Brain microvascular endothelial cell (primary cell): ENCODE measurements around the gene CDK4.

Experiments
- DNase-seq: peaks from one replicate; pipeline ENCODE4 v3.0.0-alpha.2; 2020
- H3K27ac ChIP-seq: fragments of 250-450 bp; sonication (Bioruptor Pico); 2 replicates; pipeline ENCODE4 v1.5.1; 2020; ENCODE audit warnings: mild to moderate bottlenecking, moderate library complexity
- H3K27me3 ChIP-seq: fragments of 250-450 bp; sonication (Bioruptor Pico); replicated peaks from 2 replicates; pipeline ENCODE4 v1.5.1; 2020; ENCODE audit warnings: mild to moderate bottlenecking
- H3K36me3 ChIP-seq: fragments of 250-450 bp; sonication (Bioruptor Pico); replicated peaks from 2 replicates; pipeline ENCODE4 v1.5.1; 2020; ENCODE audit warnings: mild to moderate bottlenecking
- H3K4me3 ChIP-seq: 2 replicates; pipeline ENCODE4 v1.5.1; 2011; ENCODE audit warnings: low read depth, mild to moderate bottlenecking, control low read depth, low read length, moderate library complexity
- CTCF ChIP-seq: IDR thresholded peaks from 2 replicates; pipeline ENCODE4 v1.5.1; 2011; ENCODE audit warnings: low read depth, mild to moderate bottlenecking, moderate library complexity, low read length, control low read depth, inconsistent platforms; ENCODE audit errors: missing control alignments
- in situ Hi-C: cut with HindIII; loops from 2 replicates; pipeline ENCODE4 v1.10.0; 2017; ENCODE audit warnings: low sequenced_read_pairs, low pct_ligation_motif_present

CDK4 gene

GRCh38 chr12:57733928-57734327 lies 18.2 kb downstream of the CDK4 start:
- Histone ChIP-seq H3K4me3 (no peak overlapping the region), H3K27me3 (peaks cover 27% of the 10 kb centered on the region), H3K36me3 (no peaks in the 10 kb centered on the region), H3K27ac (no peak overlapping the region)
- no peak for DNase-seq
- no peak for TF ChIP-seq CTCF
- in situ Hi-C loops: no loop called here

GRCh38 chr12:57732726-57733593 lies 19.1 kb downstream of the CDK4 start:
- Histone ChIP-seq H3K4me3 (no peak overlapping the region), H3K27ac (no peak overlapping the region), H3K36me3 (no peaks in the 10 kb centered on the region), H3K27me3 (peaks cover 22% of the 10 kb centered on the region)
- no peak for DNase-seq
- in situ Hi-C loops: no loop called here
- no peak for TF ChIP-seq CTCF

GRCh38 chr12:57732270-57732669 lies 19.8 kb downstream of the CDK4 start:
- no peak for DNase-seq
- Histone ChIP-seq H3K27me3 (peaks cover 15% of the 10 kb centered on the region), H3K36me3 (no peaks in the 10 kb centered on the region), H3K4me3 (no peak overlapping the region), H3K27ac (no peak overlapping the region)
- no peak for TF ChIP-seq CTCF
- in situ Hi-C loops: no loop called here

GRCh38 chr12:57731411-57732080 lies 20.6 kb downstream of the CDK4 start:
- Histone ChIP-seq H3K4me3 (no peak overlapping the region), H3K27ac (no peak overlapping the region), H3K27me3 (peaks cover 10% of the 10 kb centered on the region), H3K36me3 (no peaks in the 10 kb centered on the region)
- TF ChIP-seq CTCF: no peak
- no peak for DNase-seq
- in situ Hi-C loops: no loop called here

GRCh38 chr12:57730336-57731067 lies 21.6 kb downstream of the CDK4 start:
- Histone ChIP-seq H3K27me3 (peaks cover 1% of the 10 kb centered on the region), H3K27ac (no peak overlapping the region), H3K4me3 (no peak overlapping the region), H3K36me3 (no peaks in the 10 kb centered on the region)
- in situ Hi-C loops: no loop called here
- no peak for TF ChIP-seq CTCF
- DNase-seq: no peak
